GM18873 (cell line): ENCODE results near the gene EMP3.
A peak's percentile ranks its signal among the peaks of the same experiment; 100 is the strongest.
"Not testable (repeated sequence)": the region's sequence is repeated elsewhere in the genome, so short reads cannot be mapped to it uniquely, and the experiment has no call there.

ENCODE experiments used
- ATAC-seq: cut with Tn5 transposase; IDR thresholded peaks from one replicate; pipeline ENCODE4 v1.9.1; 2021; ENCODE audit warnings: mild to moderate bottlenecking, moderate library complexity, moderate number of reproducible peaks; ENCODE audit not compliant: unreplicated experiment, low FRiP score

The EMP3 gene

DNA sequence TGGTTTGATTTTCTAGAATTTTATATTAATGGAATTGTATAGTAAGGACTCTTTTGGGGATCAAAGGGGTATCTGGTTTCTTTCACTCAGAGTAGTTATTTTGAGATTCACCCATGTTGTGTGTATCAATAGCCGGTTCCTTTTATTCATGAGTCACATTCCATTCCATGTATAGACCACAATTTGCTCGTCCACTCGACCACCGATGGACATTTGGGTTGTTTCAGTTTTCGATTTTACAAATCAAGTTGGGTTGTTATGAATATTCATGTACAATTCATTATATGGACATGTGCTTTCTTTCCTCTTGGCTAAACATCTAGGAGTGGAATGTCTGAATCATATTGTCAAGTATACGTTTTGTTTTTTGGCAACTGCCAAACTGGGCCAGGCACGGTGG, 9.6 kb upstream of the EMP3 start:
- no peak for ATAC-seq

DNA sequence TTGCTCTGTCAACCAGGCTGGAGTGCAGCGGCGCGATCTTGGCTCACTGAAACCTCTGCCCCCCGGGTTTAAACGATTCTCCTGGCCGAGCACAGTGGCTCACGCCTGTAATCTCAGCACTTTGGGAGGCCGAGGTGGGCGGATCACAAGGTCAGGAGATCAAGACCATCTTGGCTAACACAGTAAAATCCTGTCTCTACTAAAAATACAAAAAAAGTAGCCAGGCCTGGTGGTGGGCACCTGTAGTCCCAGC, 7.7 kb upstream of the EMP3 start:
- ATAC-seq, result not testable (repeated sequence)

DNA sequence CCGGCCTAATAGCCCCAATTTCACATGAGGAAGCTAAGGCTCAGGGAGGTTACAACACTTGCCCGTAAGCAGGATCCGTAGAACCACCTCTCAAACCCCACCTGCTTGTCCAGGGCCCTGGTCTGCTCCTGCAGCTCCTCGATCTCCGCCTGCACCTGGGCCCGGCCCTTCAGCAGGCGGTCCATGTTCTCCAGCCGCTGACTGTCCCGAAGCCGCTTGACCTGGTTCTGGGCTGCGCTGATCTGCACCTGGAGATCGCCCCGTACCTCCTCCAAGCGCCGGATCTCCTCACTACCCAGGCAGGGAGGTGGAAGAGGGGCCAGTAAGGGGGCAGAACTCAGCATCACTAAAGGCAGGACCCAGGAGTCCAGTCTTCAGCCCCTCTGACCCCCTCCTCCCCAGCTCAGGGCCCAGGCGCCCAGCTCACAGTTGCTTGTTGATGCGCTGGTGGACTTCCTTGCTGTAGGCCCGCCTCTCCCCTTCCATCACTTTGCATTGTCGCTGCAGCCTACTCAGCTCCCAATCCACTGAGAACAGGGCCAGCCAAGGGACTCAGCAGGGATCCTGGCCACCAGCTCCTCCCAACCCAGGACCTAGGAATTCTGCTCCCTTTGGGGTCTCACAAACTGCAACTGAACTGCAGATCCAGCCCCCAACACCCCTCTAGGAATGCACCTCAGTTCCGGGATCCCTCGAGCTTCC, 6.9 kb upstream of the EMP3 start:
- no peak for ATAC-seq

DNA sequence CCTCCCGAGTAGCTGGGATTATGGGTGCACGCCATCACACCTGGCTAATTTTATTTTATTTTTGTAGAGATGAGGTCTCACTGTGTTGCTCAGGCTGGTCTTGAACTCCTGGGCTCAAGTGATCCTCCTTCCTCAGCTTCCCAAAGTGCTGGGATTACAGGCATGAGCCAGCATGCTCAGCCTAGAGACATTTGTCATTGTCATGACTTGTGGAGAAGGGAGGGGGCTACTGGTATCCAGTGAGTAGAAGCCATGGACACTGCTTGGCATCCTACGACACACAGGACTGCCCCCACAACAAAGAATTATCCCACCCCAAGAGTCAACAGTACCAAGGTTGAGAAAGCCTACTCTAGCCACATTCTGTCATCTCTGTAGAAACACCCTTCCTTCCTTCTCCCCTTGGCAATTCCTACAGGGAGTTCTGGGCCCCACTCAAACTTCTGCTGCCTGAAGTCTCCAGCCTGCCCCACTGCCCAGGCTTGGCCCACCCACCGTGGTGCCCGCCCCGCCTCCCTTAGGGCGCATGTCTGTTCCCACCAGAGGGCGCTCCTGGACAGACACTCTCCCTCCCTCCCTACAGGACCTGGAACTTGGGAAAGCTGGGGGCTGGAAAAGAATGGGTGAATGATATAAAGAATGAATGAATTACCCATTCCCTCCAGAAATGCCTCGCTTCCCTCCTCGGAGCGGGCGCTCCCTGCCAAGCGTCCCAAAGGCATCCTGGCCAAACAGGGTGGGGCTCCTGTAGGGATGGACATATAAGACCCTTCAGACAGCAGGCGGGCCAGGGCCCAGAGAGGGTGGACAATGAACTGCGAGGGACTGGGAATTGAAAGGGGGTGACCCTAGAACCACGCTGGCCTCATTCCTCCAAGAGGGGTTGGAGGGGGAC, 5.5 kb upstream of the EMP3 start:
- no peak for ATAC-seq

DNA sequence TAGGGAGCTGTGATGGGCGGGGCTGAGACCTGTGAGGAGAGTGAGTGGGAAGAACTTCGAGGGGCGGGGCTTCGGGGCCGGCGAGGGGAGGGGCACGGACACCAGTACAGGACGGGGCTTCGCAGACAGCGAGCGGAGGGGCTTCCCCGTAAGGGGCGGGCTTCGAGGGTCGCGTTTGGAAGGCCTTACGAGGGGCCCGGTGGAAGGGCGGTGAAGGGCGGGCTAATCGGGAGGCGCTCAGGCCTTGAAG, 4.1 kb upstream of the EMP3 start:
- peak; percentile 26 for ATAC-seq

DNA sequence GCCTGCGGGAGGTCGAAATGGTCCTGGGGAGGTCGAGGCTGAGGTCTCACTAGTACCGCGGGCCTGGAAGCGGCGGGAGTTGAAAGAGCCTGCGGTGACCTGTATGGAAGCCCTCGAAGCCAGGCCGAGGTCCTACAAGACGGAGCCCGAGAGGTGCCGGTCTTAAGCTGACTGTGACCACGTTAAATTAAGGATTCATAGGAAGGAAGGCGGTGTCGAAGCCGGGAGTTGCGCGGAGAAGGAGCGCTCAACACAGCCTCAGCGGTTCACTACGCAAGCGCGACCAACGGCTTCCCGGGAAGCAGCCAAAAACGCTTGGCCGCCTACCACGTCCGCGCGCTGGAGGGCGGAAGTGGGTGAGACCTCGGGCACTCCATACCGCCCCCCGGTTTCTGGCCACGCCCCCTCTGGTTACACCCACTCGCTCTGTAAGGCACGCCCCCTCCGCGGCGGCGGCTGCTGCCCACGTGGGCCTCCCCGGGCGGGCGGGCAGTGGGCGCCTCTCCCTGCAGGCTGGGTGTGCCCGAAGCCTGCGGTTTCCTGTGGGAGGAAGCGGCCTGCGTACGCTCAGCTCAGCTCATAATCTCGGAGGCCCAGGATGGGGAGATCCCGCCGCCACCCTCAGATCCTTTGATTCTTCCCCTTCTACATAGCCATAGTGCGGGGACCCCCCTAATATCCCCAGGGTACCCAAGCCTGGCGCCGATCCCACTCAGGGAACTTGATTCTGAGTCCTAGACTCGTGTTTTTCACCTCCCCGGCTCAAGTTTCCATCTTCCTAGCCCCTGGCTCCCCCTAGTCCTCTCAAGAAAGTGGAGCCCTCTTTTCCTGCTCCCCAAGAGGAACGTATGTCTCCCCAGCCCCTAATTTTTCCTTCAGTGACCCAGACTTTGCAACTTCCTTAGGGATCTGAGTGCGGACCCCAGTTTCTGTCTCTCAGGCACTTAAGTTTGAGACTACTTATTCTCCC, 3.4 kb upstream of the EMP3 start:
- peak; percentile 70 for ATAC-seq

DNA sequence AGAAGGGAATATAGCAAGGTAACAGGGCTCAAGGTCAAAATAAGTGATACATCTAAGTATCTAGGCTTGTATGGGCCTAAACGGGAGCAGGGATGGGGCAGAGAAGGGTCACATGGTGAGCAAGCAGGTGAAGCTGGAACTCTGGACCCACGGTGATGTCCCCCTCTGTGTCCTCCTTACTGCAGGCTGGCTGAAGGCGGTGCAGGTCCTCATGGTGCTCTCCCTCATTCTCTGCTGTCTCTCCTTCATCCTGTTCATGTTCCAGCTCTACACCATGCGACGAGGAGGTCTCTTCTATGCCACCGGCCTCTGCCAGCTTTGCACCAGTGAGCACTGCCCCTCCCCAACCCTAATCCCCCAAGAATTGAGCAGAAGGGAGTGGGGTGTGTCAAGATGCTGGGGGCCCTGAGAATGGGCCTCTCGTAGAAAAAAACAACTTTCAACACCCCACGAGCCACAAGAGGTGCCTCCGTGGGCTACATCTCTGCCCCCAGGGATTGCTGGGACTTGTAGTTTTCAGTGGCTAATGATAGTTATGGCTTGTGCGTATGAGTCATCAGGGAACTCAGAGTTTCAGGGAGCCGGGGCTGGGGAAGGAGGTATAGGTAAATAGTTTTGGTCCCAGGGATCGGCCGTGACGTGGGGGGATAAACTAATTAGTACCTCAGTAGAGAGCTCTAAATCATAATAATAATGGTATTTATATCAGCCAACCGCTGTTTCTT, 4.0 kb downstream of the EMP3 start:
- no peak for ATAC-seq

DNA sequence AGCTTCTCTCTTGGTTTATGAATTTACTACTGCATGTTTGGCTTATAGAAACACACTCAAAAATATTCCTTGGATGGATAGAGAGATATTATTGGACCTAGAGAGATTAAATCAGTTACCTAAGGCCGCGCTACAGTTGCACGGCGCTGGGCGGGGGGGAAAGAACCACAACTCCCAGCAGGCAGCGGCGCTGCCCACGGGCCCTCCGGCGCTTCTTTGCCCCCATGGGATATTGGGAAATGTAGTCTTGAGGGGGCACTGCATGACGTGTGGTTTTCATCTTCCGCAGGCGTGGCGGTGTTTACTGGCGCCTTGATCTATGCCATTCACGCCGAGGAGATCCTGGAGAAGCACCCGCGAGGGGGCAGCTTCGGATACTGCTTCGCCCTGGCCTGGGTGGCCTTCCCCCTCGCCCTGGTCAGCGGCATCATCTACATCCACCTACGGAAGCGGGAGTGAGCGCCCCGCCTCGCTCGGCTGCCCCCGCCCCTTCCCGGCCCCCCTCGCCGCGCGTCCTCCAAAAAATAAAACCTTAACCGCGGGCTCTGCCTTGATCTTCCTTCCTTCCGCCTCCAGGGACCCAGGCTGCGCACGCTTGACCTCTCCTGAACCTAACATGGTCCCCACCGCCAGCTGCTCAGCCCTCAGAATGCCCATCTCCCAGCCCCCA, 4.8 kb downstream of the EMP3 start:
- ATAC-seq, result no peak

DNA sequence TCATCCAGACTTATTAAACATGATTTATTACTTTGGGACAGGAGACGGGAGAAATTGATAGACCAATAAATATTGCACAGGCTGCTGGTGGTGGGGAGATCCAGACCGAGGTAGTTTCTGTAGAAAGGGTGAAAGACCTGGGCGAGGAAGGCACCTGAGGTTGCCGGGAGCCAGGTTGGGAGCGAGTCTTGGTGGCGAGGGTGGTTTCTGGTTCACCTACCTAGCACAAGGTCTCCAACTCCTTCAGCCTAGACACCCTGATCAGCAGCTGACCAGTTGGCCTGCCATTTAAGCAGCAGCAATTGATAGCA, 7.0 kb downstream of the EMP3 start:
- no peak for ATAC-seq

DNA sequence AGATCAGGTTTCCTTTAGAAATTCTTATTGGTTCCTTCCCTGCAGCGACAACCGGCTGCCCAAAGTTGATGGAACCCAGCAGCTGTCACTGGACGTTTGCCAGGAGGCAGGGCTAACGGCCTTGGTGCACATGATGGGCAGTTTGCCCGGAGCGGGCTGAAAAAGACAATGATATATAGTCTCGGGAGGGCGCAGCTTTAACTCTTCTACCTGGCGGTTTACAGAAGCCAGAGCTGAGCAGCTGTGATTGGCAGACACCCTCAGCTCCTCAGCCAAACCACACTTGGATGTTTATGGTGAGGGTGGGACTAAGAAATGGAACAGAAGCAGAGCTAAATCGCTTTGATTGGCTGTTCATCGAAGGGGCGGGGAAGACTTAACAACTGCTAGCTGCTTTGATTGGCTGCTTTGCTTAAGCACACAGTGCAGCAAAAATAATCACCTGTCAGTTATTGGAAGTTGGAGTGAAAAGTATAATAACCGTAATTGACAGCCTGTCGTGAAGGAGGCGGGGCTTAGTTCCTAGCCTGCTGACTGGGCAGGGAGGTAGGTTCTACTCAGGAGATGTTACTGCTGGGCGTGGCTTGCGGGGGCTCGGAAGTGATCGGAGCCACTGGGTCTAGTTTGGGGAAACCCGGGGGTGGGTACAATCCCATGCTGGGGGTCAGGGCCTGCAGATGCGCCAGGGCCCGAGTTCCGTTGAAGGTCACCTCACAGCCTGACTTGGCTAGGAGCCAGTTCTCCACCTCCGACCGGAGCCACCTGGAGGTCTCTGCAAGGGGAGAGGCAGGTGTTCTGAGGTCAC, 7.5 kb downstream of the EMP3 start:
- ATAC-seq, result peak; percentile 70

DNA sequence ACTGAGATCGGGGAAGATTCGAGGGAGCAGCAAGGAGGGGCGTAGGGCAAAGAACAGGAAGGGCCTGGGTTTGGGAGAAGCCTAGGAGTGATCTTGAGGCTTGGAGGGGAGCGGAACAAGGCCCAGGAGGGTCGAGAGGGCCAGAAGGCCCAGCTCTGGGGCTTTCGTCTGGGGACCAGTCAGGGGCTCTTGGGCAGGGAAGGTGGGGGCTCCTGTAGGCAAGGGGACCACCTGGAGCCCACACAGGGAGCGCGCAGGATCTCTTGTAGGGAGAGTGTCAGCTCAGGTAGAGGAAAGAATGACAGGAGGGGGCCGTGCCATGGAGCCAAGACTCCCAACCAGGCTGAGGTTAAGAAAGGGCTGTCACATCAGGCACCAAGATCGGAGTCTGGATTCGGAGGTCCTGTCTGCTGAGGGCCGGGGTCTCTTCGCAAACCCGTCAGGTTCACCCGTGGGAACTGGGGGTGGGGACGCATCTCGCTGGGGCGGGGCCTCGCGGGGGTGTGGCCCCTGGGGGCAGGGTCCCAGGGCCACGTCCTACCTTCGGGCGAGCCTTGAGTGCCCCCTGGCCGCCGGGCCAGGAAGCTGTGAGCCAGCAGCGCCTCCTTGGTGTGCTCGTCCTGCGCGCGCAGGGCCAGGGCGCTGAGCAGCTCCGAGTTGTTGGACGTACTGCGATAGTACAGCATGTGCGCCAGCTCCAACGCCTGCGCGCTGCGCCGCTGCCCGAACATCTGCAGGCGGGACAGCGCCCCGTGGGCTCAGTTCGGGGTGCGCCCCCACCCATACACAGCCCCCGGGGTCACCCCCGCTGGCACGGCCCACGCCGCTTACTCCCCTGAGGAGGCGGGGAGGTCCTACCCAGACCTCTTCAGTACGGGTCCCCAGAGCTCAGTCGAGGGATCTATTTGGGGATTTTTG, 8.4 kb downstream of the EMP3 start:
- peak; percentile 41 for ATAC-seq

DNA sequence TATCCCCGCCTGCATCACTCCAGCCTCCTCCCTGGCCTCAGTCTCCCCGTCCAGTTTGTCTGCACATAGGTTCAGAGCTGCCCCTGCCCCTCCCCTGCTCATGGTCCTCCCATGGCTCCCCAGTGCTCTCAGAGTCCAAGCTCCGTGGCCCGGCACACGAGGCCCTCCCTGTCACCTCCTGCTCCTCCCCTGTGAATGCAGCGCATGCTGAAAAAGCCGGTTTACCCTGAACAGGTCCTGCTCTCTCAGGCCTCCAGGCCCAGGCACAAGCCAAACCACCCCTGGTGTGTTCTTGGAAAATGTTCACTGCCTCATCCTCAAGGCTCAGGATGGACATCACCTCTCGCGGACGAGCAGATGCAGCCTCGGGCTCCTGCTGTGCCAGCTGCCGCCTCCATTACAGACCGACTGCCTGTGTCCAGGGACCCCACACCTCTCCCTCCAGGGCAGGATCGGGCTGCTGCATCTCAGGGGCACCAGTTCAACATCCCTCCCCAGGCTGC, 13.0 kb downstream of the EMP3 start:
- no peak for ATAC-seq

DNA sequence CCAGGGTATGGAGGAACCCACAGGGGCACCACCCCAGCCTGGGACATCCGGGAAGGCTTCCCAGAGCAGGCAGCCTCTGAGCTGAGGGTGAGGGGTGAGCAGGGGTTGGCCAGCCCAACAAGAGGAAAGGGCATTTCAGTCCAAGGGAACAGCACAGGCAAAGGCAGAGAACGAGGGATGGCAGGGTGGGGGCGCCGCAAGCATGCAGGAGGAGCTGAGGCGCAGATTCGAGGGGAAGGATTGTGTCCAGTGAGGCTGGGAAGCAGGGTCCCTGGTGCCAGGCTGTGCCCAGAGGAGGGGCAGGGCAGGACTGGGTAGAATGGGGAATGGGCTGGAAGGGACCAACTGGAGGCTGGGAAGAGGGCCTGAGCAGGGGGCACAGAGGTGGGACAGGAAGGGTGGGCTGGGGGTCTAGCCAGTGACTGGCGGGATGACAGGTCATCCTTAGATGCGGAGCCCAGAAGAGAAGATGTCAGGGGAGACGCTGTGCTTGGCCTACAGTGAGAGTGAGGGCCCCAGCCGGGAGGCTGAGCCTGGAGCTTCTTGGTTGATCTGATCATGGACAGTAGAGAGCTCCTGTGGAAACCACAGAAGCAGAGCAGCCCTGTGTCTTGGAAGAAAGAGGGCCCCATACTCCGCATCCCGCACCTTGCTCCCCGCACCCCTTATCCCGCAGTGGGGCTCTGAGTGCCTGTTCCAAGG, 13.6 kb downstream of the EMP3 start:
- no peak for ATAC-seq

DNA sequence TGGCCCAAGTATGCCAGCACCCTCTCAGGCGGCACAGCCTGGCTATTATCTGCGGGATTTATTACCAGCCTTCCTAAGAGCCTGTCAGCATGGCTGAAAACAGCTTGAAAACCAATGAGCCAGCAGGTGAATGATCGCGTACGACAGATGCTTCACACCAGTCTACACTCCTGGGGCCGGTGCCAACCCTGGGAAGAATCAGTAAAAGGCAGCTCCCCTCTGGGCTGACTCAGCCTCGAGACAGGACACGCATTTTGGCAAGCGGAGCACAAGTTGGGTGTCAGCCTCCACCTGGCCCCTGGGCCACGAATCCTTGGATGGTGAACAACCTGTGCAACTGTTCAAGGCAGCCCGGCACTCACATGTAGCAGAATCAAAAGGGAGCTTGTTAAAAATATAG, 15.6 kb downstream of the EMP3 start:
- no peak for ATAC-seq

DNA sequence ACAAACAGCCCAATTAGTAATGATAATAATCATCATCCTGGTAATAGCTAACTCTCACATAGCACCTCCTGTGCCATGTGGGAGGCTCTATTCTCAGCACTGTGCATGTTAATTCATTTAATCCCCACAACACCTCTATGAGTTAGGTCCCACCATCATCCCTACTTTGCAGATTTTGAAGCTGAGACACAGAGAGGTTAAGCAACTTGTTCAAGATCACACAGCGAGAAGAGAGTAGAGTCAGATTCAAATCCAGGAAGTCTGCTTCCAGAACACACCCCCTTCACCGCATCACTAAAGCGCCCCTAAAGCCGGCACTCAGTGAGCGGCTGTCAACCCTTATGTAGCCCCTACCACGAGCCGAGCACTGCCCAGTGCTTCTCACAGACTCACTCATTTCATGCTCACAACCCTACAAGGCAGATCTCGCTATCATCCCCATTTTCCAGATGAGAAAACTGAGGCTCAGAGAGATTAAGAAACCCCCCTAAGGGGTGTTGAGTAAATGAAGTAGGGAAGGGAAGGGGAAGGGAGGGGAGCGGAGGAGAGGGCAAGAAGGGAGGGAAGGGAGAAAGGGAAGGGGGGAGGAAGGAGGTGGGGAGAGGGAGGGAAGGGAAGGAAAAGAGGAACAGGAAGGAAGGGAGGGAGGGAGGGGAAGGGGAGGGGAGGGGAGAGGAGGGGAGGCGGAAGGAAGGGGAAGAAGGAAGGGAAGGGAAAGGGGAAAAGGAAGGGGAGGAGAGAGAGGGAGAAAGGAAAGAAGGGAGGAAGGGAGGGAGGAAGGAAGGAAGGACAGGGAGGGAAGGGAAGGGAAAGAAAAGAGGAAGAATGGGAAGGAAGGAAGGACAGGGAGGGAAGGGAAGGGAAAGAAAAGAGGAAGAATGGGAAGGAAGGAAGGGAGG, 16.4 kb downstream of the EMP3 start:
- no peak for ATAC-seq

DNA sequence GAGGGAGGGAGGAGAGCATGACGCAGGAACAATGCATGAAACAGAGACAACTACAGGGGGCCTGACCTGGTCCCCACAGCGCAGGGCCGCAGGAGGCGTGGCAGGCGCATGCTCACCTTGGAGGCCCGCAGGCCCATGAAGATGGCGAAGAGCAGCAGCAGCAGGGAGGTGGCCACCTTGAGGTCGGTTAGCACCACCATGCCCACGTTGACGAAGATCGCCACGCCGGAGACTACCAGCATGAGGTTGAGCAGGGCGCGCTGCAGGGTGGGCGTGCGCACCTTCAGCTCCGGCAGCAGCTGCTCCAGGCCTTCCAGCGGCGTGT, 17.0 kb downstream of the EMP3 start:
- ATAC-seq, result no peak
